ENCODE results near the gene SNAP29.

DNA sequence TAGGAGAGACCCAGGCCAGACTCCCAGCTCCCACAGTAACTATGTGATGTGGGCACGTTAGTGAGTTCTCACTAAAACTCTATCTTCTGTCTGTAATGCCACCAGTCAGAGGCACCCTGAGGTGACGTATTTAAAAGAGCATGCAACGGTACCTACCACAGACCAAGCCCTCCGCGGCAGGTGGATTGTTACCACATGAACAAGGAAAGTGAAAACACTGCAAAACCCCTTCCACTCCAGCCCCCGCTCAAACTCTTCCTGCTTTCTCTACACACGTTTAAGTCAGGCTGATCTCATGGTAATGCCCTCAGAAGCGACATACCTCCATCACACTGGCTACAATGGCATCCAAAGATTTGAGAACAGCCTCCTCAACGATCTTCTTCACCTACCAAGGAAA, 48.2 kb upstream of the SNAP29 start:
- no peak for TF ChIP-seq POLR2AphosphoS5 (IDR thresholded peaks at IDR 0.05)
- TF ChIP-seq, protein P1, sequence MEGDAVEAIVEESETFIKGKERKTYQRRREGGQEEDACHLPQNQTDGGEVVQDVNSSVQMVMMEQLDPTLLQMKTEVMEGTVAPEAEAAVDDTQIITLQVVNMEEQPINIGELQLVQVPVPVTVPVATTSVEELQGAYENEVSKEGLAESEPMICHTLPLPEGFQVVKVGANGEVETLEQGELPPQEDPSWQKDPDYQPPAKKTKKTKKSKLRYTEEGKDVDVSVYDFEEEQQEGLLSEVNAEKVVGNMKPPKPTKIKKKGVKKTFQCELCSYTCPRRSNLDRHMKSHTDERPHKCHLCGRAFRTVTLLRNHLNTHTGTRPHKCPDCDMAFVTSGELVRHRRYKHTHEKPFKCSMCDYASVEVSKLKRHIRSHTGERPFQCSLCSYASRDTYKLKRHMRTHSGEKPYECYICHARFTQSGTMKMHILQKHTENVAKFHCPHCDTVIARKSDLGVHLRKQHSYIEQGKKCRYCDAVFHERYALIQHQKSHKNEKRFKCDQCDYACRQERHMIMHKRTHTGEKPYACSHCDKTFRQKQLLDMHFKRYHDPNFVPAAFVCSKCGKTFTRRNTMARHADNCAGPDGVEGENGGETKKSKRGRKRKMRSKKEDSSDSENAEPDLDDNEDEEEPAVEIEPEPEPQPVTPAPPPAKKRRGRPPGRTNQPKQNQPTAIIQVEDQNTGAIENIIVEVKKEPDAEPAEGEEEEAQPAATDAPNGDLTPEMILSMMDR (IDR thresholded peaks at IDR 0.05): no peak
- no peak for TF ChIP-seq EP300 (IDR thresholded peaks at IDR 0.05)
